Left ventricle myocardium inferior (tissue), 1 donor: ENCODE measurements around the gene SSX7. TPM values are rescaled to one million over a fixed set of nuclear protein-coding genes. Genes with fewer than 3 reads are reported as not detected.
"Not testable (repeated sequence)": the region's sequence is repeated elsewhere in the genome, so short reads cannot be mapped to it uniquely, and the experiment has no call there.

Experiments
- DNase-seq: peaks from one replicate; pipeline ENCODE4 v3.0.0-alpha.2; 2020
- H3K27ac ChIP-seq: fragments of 200-600 bp; replicated peaks from 2 replicates; pipeline ENCODE4 v1.8.0; 2021
- H3K27me3 ChIP-seq: fragments of 200-600 bp; 2 replicates; pipeline ENCODE4 v1.8.0; 2021; ENCODE audit warnings: low read depth
- H3K36me3 ChIP-seq: fragments of 200-600 bp; 2 replicates; pipeline ENCODE4 v1.8.0; 2021
- H3K4me1 ChIP-seq: fragments of 200-600 bp; 2 replicates; pipeline ENCODE4 v1.8.0; 2021
- H3K4me3 ChIP-seq: fragments of 200-600 bp; 2 replicates; pipeline ENCODE4 v1.8.0; 2021; ENCODE audit warnings: mild to moderate bottlenecking, moderate library complexity
- H3K9me3 ChIP-seq: fragments of 200-600 bp; replicated peaks from 2 replicates; pipeline ENCODE4 v1.8.0; 2021
- CTCF ChIP-seq: fragments of 200-600 bp; IDR thresholded peaks from 2 replicates; pipeline ENCODE4 v1.8.0; 2021; ENCODE audit warnings: antibody characterized with exemption, mild to moderate bottlenecking, borderline replicate concordance
- intact Hi-C: fragments of 100-400 bp; cut with micrococcal nuclease; formaldehyde crosslinking; loops from one replicate; pipeline ENCODE4 v1.11.0; 2022
- long read RNA-seq: library from polyadenylated mRNA; unstranded; transcript quantifications from one replicate; pipeline ENCODE4 v2.0.0, GENCODE V29; 2021
- total RNA-seq: library from RNA; stranded (reverse); fragmentation: NEBNext Ultra II Directional; extraction: Animal tissue kit (Norgen Biotek cat#: 25700); gene quantifications from one replicate; pipeline ENCODE4 v1.2.1, GENCODE V29; 2021
- donor health status: DM: no; HTN: yes; CAD: no; lungs with severe emphysema.

Gene SSX7
- not detected for total RNA-seq
- long read RNA-seq: 0 reads

- H3K27ac ChIP-seq, H3K36me3 ChIP-seq, intact Hi-C loops, H3K4me1 ChIP-seq, DNase-seq, H3K9me3 ChIP-seq, H3K27me3 ChIP-seq, H3K4me3 ChIP-seq: not testable (repeated sequence)
Observed at GRCh38 chrX:52654800-52655199, at the start of gene SSX7. TSS of gene SSX7 (minus strand) at chrX:52654900. CDS start at chrX:52653472, 1,428 bp downstream.

- H3K4me3 ChIP-seq, DNase-seq, H3K9me3 ChIP-seq, H3K27ac ChIP-seq, H3K27me3 ChIP-seq, intact Hi-C loops, H3K36me3 ChIP-seq, H3K4me1 ChIP-seq: not testable (repeated sequence)
Observed at GRCh38 chrX:52692034-52692433, 37.3 kb upstream of the SSX7 start.

GRCh38 chrX:52662218-52662617 lies 7.5 kb upstream of the SSX7 start:
- H3K4me3 ChIP-seq, DNase-seq, H3K9me3 ChIP-seq, intact Hi-C loops, H3K4me1 ChIP-seq, H3K27me3 ChIP-seq, H3K36me3 ChIP-seq, H3K27ac ChIP-seq: not testable (repeated sequence)

GRCh38 chrX:52655475-52655874 lies 775 bp upstream of the SSX7 start:
- H3K36me3 ChIP-seq, H3K27ac ChIP-seq, DNase-seq, H3K4me1 ChIP-seq, intact Hi-C loops, H3K4me3 ChIP-seq, H3K27me3 ChIP-seq, H3K9me3 ChIP-seq: not testable (repeated sequence)

GRCh38 chrX:52650676-52651075 lies 4.0 kb downstream of the SSX7 start:
- intact Hi-C loops, H3K27me3 ChIP-seq, DNase-seq, H3K4me1 ChIP-seq, H3K9me3 ChIP-seq, H3K27ac ChIP-seq, H3K36me3 ChIP-seq, H3K4me3 ChIP-seq: not testable (repeated sequence)

- H3K36me3 ChIP-seq, H3K27ac ChIP-seq, H3K4me3 ChIP-seq, DNase-seq, H3K27me3 ChIP-seq, intact Hi-C loops, H3K4me1 ChIP-seq, H3K9me3 ChIP-seq: not testable (repeated sequence)
Observed at GRCh38 chrX:52648956-52649355, 5.7 kb downstream of the SSX7 start.

- H3K27me3 ChIP-seq, H3K36me3 ChIP-seq, H3K9me3 ChIP-seq, H3K27ac ChIP-seq, intact Hi-C loops, H3K4me3 ChIP-seq, H3K4me1 ChIP-seq, DNase-seq: not testable (repeated sequence)
Observed at GRCh38 chrX:52628483-52628882, 26.2 kb downstream of the SSX7 start.

DNA sequence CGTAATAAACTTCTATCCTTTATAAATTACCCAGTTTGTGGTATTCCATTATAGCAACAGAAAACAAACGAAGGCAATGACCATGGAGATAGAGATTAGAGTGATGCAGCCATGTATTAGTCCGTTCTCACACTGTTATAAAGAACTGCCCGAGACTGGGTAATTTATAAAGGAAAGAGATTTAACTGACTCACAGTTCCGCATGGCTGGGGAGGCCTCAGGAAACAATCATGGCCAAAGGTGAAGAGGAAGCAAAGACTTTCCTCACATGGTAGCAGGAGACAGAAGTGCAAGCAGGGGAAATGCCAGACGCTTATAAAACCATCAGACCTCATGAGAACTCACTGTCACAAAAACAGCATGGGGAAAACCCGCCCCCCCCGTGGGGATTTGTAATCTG lies 34.0 kb downstream of the SSX7 start:
- H3K9me3 ChIP-seq, H3K27ac ChIP-seq, H3K4me1 ChIP-seq, H3K4me3 ChIP-seq, intact Hi-C loops, DNase-seq, H3K27me3 ChIP-seq, H3K36me3 ChIP-seq: not testable (repeated sequence)

DNA sequence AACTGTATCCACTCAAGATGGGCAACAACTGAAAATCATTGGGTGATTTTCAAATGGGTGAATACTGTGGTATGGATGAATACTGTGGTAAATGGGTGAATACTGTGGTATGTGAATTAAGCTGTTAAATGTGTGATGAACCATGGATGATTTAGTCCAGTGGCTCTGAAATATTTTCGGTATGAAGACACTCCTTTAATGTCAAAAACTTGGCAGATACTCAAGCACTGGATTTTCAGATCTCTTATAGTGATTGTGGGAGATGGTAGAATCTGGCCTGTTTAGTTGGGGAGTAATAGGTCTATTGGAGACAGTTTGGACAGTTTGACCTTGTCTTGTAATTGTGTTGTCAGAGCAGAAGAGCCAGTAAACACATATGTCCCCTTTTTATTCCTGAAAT lies 45.7 kb downstream of the SSX7 start:
- H3K4me1 ChIP-seq: no peaks in the 10 kb centered on the region
- H3K9me3 ChIP-seq: no peaks in the 10 kb centered on the region
- no peak overlapping the region for H3K4me3 ChIP-seq
- DNase-seq: no peak
- H3K27me3 ChIP-seq: no peaks in the 10 kb centered on the region
- intact Hi-C loops: no loop called here
- H3K27ac ChIP-seq: no peak overlapping the region
- H3K36me3 ChIP-seq: no peaks in the 10 kb centered on the region
- no peak for TF ChIP-seq CTCF

DNA sequence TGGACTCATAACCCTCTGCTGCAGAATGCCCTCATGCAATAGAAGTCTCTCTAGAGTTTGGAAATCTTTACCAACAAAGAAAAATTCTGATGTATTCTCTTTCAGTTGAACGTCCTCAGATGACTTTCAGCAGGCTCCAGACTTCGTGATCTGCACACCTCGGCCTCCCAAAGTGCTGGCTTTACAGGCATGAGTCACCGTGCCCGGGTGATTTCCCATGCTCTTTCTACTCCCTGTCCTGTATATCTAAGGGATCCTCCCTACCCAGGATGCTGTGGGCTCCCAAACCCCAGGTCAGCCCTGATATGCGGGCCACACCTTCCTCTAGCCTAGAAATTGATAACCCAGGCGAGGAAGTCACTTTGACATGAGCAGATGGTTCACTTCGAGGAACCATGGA lies 51.5 kb downstream of the SSX7 start:
- H3K9me3 ChIP-seq, H3K27ac ChIP-seq, DNase-seq, H3K4me1 ChIP-seq, H3K27me3 ChIP-seq, H3K4me3 ChIP-seq, H3K36me3 ChIP-seq, intact Hi-C loops: not testable (repeated sequence)
